HG03571 (cell line): ENCODE measurements around the gene UGGT1.

ENCODE experiments used
- ATAC-seq: cut with Tn5 transposase; IDR thresholded peaks from one replicate; pipeline ENCODE4 v1.9.1; 2021; ENCODE audit not compliant: unreplicated experiment

The UGGT1 gene

GRCh38 chr2:128109243-128109642 is 18.2 kb downstream of the UGGT1 start:
- no peak for ATAC-seq

DNA sequence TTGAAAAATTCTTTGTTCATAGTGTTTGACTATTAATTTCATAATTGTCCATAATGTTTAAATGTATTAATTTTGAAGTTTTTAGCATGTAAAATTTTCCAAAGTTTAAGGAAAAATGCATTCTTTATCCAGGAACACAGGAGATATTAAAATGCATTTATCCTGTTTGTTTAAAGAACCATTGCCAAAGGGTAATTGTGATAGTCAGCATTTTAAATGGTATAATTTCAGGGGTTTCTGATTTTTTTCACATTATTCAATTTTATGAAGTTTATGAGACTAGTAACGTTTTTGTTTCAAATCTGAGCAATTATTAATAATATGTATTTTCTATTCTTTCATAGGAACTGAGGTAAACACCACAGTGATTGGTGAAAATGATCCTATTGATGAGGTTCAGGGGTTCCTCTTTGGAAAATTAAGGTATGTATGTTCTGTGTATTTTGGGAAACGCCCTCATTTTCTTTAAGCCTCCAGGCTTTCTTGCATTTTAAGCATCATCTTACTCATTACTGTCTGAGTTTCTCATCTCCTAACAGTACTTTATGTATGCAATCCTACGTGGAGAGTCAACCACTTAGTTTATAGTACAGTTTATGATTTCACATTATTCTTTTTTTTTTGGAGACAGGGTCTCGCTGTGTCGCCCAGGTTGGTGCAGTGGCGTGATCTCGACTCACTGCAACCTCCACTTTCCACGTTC is 25.1 kb downstream of the UGGT1 start:
- no peak for ATAC-seq

- ATAC-seq, result no peak
These were observed 43.6 kb downstream of the UGGT1 start for GRCh38 chr2:128134573-128134972.

GRCh38 chr2:128137094-128137616 is 46.2 kb downstream of the UGGT1 start:
- ATAC-seq, result no peak

DNA sequence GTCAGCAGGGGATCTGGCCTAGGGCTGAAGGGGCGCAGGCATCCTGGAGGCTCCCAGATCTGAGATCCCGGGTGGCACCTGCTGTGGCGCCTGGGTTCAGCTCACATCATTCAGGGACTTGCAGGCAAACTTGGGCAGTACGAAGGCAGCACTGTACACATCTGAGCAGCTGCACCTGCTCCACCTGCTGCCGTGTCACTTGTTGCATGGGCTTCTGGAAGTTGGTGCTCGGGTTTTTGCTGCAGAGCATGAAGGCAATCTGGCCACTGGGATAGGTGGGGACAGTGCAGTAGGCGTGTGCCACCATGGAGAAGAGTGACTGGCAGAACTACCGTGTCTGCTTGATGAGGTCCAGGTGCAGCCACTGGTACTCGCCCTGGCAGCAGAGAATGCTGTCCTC is 48.6 kb downstream of the UGGT1 start:
- no peak for ATAC-seq

DNA sequence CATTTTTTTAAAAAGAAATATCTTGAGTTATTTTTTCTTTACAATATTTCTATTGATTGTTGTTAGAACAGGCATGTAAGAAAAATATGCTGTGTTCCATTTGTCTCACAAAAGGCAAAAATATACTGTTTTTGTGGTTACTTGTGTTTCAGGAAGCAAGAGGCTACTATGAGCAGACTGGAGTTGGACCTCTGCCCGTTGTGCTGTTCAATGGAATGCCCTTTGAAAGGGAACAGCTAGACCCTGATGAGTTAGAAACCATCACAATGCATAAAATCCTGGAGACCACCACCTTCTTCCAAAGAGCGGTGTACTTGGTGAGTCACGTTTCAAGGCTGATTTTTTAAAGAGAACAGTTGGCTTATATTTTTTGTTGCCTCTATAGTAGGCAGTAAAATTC is 54.7 kb downstream of the UGGT1 start:
- ATAC-seq, result no peak

DNA sequence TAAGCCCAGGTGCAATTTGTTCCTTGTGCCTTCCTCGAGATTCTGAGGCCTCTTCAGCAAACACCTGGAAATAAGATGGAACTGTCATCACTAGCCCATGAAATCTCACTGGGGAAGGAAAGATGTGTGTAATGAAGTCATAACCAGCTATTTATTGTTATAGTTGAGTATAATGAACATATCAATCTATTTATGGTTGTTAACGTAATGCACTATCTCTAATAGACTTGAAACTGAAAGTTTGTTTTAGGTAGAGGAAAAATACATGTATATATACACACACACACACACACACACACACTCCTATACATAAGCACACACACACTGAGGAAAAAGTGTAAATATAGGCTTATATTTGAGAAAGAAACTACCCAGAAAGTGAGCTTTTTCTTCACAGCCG is 62.8 kb downstream of the UGGT1 start:
- no peak for ATAC-seq

- no peak for ATAC-seq
These were observed 63.2 kb downstream of the UGGT1 start for GRCh38 chr2:128154225-128154624.

- no peak for ATAC-seq
These were observed 65.0 kb downstream of the UGGT1 start for GRCh38 chr2:128155970-128156369.

- no peak for ATAC-seq
These were observed 65.8 kb downstream of the UGGT1 start for GRCh38 chr2:128156812-128157211.

DNA sequence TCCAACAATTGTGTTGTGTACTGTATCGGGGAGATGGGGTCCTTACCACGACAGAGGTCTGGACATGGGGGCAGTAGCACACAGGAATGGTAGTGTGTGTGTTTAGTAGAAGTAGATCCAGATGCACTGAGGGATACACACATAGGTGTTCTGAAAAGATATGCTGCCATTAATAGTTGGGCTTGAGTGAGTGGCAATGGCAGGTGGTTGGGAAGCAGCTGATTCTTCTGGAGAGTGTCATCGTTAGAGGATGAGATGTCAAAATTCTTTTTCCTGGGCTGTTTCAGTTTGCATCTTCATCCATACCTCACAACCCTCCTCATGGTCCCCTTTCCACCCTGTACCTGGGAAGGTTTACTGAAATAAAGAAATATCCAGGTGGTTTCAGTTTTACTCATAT is 66.6 kb downstream of the UGGT1 start:
- ATAC-seq, result no peak

DNA sequence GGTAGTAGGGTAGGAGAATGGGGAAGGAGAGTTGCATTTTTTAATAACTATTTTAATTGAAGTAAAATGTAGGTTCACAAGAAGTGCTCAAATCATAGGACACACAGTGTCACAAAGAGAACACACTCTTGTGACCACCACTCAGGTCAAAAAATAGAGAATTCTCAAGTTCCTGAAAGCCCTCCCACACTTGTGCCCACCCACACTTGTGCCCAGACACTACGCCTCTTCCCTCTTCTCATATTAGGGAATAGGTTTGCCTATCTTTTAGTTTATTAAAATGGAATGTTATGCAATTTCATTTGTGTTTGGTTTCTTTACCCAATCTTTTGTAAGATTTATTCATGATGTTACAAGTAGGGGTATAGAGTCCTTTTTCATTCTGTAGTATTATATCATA is 67.2 kb downstream of the UGGT1 start:
- no peak for ATAC-seq

DNA sequence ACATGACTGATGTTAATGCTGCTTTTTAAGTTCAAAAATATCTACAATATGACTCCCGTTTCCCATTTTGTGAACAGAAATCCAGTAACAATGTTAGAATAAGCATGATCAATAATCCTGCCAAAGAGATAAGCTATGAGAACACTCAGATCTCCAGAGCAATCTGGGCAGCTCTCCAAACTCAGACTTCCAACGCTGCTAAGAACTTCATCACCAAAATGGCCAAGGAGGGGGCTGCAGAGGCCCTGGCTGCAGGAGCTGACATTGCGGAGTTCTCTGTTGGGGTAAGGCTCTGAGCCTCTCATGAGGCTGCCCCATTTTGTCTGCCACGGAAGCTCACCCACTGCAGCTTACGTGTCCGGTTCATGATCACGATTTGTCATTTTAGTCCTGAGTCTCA is 68.4 kb downstream of the UGGT1 start:
- no peak for ATAC-seq

- no peak for ATAC-seq
These were observed 69.7 kb downstream of the UGGT1 start for GRCh38 chr2:128160616-128161275.

DNA sequence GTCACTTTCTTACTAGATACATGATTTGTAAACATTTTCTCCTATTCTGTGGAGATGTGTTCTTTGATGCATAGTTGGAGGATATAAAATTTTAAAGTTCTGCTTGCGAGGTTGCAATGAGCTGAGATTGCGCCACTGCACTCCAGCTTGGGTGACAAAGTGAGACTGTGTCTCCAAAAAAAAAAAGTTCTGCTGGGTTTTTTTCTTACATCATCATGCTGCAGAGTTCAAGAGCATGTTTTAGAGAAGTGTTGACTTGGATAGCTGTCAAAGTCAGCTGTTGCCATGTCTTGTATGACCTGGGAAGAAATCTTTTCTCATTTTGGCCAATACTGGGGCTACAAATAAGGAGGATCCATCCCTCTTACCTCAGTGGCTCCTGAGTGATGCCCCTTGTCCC is 71.3 kb downstream of the UGGT1 start:
- no peak for ATAC-seq

GRCh38 chr2:128164311-128164710 is 73.3 kb downstream of the UGGT1 start:
- no peak for ATAC-seq

GRCh38 chr2:128166746-128167353 is 75.8 kb downstream of the UGGT1 start:
- ATAC-seq, result no peak

DNA sequence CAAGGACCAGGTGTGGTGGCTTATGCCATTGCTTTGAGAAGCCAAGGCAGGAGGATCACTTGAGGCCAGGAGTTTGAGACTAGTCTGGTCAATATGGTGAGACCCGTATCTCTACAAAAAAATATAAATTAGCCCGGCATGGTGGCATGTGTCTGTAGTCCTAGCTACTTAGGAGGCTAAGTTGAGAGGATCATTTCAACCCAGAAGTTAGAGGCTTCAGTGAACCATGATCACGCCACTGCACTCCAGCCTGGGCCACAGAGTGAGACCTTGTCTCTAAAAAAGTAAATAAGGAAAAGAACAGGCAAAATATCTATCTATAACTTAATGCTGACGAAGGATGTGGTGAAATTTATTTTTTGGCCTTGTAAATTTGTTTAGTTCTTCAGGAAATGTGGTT is 78.1 kb downstream of the UGGT1 start:
- no peak for ATAC-seq

DNA sequence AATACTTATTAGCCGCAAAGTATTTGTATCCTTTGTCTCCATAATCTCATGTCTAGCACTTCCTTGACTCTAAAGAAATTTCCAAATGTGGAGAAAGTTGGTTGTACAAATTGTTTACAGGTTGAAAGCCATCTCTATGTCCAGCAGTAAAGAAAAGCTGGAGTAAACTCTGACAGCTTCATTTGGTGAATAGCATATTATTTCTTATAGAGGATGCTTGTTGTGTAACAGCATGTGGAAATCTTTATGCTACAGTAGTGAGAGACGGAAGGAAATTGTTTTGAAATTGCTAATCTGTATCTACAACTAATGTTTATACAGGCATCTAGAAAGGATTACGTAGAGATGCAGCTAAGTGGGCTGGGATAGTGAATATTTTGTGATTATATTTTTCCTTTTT is 78.5 kb downstream of the UGGT1 start:
- no peak for ATAC-seq

DNA sequence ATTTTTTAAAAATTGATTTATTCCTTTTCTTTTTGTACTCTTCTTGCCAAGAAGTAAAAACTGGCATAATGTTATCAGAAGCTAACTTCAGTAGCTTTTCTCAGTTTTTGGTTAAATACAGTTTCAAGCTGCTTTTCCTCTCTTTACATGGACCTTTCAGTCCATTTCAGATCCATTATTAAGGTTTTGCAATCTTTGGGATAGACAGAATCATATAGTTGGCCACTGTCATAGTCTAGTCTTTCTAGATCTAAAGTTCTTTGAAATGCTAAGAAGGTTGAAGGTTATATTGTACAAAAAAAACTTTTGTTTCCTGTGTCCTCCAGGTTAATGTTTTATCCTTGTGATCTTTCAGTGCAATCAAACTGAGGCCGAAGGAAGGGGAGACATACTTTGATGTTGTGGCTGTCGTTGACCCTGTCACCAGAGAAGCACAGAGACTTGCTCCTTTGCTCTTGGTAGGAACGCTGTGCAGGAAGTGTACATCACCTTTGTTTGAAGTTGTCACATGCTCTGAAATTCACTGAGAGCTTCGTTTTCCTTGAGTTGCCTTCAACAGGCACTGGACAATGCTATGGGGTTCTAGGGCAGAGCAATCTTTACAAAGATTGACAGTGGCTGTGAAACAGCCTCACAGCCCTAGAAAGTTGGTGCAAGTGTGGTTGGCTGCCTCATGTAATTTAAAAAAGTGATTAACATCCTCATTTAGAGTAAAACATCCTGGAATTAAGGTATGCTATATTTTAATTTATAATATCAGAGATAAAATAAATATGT is 79.1 kb downstream of the UGGT1 start:
- ATAC-seq, result no peak

DNA sequence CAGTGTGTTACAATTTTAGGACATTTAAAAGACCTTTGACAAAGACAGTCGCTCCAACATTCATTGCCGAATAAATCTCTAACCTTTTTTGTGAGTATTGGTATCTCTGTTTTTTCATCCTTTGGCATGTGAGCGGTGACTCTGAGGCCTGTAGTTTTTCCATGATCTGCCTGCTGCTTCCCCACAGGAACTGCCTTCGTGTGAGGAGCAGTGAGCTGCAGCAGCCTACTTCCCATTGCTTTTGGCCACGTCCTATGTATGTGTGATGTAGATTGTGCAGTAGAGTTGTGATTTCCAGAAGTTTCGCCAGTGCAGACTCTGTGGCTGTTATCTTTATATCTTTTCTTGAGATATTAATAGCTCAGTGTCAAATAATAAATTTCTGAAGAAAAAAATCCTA is 79.8 kb downstream of the UGGT1 start:
- no peak for ATAC-seq
